ENCODE results near the gene CHST1. TPM values are rescaled to one million over a fixed set of nuclear protein-coding genes. Genes with fewer than 3 reads are reported as not detected.

The CHST1 gene
- total RNA-seq, 1 donor from 2014 or later, result 59.2 TPM

DNA sequence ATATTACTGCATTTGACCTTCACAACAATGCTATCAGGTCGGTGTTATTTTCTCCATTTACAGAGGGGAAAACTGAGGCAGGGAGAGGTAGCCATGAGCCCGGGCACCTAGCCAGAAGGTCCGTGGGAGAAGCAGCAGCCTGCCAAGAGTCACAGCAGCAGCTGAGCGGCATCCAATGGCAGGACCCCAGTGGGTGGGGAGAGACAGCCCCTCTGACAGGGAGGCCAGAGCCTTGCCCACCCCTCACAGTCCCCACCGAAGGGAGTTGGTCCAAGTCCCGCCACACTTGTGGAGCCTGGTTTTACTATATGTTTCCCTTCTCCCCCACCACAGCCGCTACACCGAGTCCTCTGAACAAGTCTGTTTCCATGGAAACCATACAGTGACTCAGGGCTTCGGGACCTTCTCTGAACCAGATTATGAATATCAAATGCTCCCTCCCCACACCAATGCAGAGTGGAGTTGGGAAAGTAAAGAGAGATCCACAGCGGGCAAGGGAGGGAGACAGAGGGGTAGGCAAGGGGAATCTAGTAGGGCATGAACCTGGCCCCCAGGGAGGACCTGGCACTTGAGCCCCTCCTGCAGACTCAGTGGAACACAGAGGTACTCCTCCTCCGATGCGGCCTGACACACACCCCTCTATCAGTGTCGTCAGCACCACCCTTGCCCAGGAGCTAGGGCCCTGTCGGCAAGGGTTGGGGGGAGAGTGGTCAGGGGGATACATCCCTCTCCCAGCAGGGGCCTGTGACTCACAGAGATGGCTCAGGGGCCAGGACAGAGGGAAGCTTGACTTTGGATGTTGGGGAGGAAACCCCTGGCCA, 2.5 kb downstream of the CHST1 start:
- peaks cover 48% of the 10 kb centered on the region for H3K4me1 Mint-ChIP-seq (ENCODE audit: low read depth, unreplicated experiment)
- H3K27me3 Mint-ChIP-seq (ENCODE audit: unreplicated experiment), result peaks cover 8% of the 10 kb centered on the region
- H3K4me3 Mint-ChIP-seq (ENCODE audit: unreplicated experiment), result peak overlapping the region; percentile 81
- no peaks in the 10 kb centered on the region for H3K36me3 Mint-ChIP-seq (ENCODE audit: unreplicated experiment)
- no peak for DNase-seq
- TF ChIP-seq, protein P1, sequence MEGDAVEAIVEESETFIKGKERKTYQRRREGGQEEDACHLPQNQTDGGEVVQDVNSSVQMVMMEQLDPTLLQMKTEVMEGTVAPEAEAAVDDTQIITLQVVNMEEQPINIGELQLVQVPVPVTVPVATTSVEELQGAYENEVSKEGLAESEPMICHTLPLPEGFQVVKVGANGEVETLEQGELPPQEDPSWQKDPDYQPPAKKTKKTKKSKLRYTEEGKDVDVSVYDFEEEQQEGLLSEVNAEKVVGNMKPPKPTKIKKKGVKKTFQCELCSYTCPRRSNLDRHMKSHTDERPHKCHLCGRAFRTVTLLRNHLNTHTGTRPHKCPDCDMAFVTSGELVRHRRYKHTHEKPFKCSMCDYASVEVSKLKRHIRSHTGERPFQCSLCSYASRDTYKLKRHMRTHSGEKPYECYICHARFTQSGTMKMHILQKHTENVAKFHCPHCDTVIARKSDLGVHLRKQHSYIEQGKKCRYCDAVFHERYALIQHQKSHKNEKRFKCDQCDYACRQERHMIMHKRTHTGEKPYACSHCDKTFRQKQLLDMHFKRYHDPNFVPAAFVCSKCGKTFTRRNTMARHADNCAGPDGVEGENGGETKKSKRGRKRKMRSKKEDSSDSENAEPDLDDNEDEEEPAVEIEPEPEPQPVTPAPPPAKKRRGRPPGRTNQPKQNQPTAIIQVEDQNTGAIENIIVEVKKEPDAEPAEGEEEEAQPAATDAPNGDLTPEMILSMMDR (IDR thresholded peaks at IDR 0.05; ENCODE audit: partially characterized antibody, unreplicated experiment), result no peak
- peak overlapping the region; percentile 93 for H3K27ac Mint-ChIP-seq (ENCODE audit: unreplicated experiment)
- peaks cover 4% of the 10 kb centered on the region for H3K9me3 Mint-ChIP-seq (ENCODE audit: unreplicated experiment)

GRCh38 chr11:45662096-45662664, 3.2 kb downstream of the CHST1 start:
- H3K27ac Mint-ChIP-seq (ENCODE audit: unreplicated experiment), result peak overlapping the region; percentile 93
- peak; percentile 49 for DNase-seq
- H3K27me3 Mint-ChIP-seq (ENCODE audit: unreplicated experiment), result peaks cover 7% of the 10 kb centered on the region
- H3K9me3 Mint-ChIP-seq (ENCODE audit: unreplicated experiment), result peaks cover 4% of the 10 kb centered on the region
- peak overlapping the region; percentile 87 for H3K4me3 Mint-ChIP-seq (ENCODE audit: unreplicated experiment)
- H3K36me3 Mint-ChIP-seq (ENCODE audit: unreplicated experiment), result no peaks in the 10 kb centered on the region
- H3K4me1 Mint-ChIP-seq (ENCODE audit: low read depth, unreplicated experiment), result peaks cover 44% of the 10 kb centered on the region
- TF ChIP-seq, protein P1 (IDR thresholded peaks at IDR 0.05; ENCODE audit: partially characterized antibody, unreplicated experiment), result no peak

DNA sequence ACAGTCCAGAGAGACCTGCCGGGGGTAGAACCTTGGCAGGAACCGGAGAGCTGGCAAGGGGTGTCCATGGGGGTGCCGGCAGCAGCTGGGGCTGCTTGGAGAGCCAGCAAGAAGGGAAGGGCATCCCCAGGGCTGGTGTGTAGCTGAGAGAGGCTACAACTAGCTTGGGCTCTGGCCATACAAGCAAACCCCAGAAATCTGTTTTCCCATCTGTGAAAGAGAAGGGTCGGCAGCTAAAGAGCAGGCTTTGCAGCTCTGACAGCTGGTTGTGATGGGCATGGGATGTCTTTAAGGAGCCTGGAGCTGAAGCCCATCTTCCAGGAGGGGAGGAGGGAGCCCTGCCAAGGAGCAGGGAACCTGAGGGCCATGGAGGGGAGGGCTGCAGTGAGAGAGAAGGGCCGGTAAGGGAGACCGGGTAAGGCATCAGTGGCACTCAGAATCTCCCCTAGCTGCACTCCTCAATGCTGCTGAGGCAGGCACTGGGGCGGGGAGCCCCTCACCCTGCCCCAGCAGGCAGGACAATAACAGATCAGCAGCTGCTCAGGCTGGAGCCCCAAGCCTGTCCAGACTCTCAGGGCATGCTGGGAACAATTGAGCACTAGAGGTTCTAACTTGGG, 3.9 kb downstream of the CHST1 start:
- H3K4me3 Mint-ChIP-seq (ENCODE audit: unreplicated experiment), result peak overlapping the region; percentile 87
- peaks cover 7% of the 10 kb centered on the region for H3K27me3 Mint-ChIP-seq (ENCODE audit: unreplicated experiment)
- TF ChIP-seq, protein P1 (IDR thresholded peaks at IDR 0.05; ENCODE audit: partially characterized antibody, unreplicated experiment), result no peak
- peak overlapping the region; percentile 93 for H3K27ac Mint-ChIP-seq (ENCODE audit: unreplicated experiment)
- no peak for DNase-seq
- H3K4me1 Mint-ChIP-seq (ENCODE audit: low read depth, unreplicated experiment), result peaks cover 43% of the 10 kb centered on the region
- H3K9me3 Mint-ChIP-seq (ENCODE audit: unreplicated experiment), result peaks cover 6% of the 10 kb centered on the region
- no peaks in the 10 kb centered on the region for H3K36me3 Mint-ChIP-seq (ENCODE audit: unreplicated experiment)

GRCh38 chr11:45660729-45661438, 4.5 kb downstream of the CHST1 start:
- Mint-ChIP-seq H3K4me3 (ENCODE audit: unreplicated experiment) (peak overlapping the region; percentile 87), H3K27me3 (ENCODE audit: unreplicated experiment) (peaks cover 7% of the 10 kb centered on the region)

More at GRCh38 chr11:45660729-45661438, 4.5 kb downstream of the CHST1 start:
- H3K36me3 Mint-ChIP-seq (ENCODE audit: unreplicated experiment), result no peaks in the 10 kb centered on the region
- H3K9me3 Mint-ChIP-seq (ENCODE audit: unreplicated experiment), result peaks cover 9% of the 10 kb centered on the region
- peak overlapping the region; percentile 93 for H3K27ac Mint-ChIP-seq (ENCODE audit: unreplicated experiment)
- DNase-seq, result peak; percentile 41
- TF ChIP-seq, protein P1 (IDR thresholded peaks at IDR 0.05; ENCODE audit: partially characterized antibody, unreplicated experiment), result no peak
- peaks cover 47% of the 10 kb centered on the region for H3K4me1 Mint-ChIP-seq (ENCODE audit: low read depth, unreplicated experiment)
